ENCODE data around the gene NIPA2.

Gene NIPA2

DNA sequence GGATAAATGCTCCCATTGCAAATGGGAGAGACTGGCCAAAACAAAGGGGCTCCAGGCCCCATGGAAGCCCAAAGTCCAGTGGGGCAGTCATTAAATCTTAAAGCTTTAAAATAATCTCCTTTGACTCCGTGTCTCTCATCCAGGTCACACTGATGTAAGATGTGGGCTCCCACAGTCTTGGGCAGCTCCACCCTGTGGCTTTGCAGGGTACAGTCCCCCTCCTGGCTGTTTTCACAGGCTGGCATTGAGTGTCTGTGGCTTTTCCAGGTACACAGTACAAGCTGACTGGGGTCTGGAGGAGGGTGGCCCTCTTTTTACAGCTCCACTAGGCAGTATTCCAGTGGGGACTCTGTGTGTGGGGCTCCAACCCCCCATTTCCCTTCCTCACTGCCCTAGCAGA lies 45.9 kb downstream of the NIPA2 start:
- no peak overlapping the region for H3K27ac ChIP-seq
- DNase-seq (ENCODE audit: low spot score): no peak
- CTCF ChIA-PET: interaction anchor here (0.5 to 1.1 kb wide), 2 partner anchors 9 to 109 kb away, joined by 4 read pairs; no protein-coding TSS in a partner anchor
- no peak for TF ChIP-seq CTCF (conservative IDR thresholded peaks at IDR 0.05; ENCODE audit: low read depth)
- POLR2A ChIA-PET (ENCODE audit: low non-redundant PET): no interaction called here

DNA sequence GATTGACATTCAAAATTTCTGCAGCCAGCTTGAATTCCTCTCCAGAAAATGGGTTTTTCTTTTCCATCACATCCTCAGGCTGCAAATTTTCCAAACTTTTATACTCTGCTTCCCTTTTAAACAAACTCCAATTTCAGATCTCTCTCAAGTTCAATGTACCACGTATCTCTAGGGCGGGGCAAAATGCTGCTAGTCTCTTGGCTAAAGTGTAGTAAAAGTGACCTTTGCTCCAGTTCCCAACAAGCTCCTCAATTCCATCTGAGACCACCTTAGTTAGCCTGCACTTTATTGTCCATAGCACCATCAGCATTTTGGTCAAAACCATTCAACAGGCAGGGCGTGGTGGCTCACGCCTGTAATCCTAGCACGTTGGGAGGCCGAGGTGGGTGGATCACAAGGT lies 46.7 kb downstream of the NIPA2 start:
- H3K27ac ChIP-seq: no peak overlapping the region
- no peak for DNase-seq (ENCODE audit: low spot score)
- POLR2A ChIA-PET (ENCODE audit: low non-redundant PET): no interaction called here
- CTCF ChIA-PET: interaction anchor here (1.1 kb wide), 1 partner anchor 8 kb away, joined by 4 read pairs; no protein-coding TSS in a partner anchor
- TF ChIP-seq CTCF (conservative IDR thresholded peaks at IDR 0.05; ENCODE audit: low read depth): no peak

- CTCF ChIA-PET: no interaction called here
- H3K27ac ChIP-seq: peak overlapping the region; percentile 58
- peak; percentile 41 for DNase-seq (ENCODE audit: low spot score)
- POLR2A ChIA-PET (ENCODE audit: low non-redundant PET): interaction anchor here (0.5 kb wide), 1 partner anchor 11 kb away, joined by 3 read pairs; no protein-coding TSS in a partner anchor
- TF ChIP-seq CTCF (conservative IDR thresholded peaks at IDR 0.05; ENCODE audit: low read depth): no peak
These were observed 48.9 kb downstream of the NIPA2 start for GRCh38 chr15:22887157-22887951.

GRCh38 chr15:22888120-22888859 lies 49.8 kb downstream of the NIPA2 start:
- POLR2A ChIA-PET (ENCODE audit: low non-redundant PET): interaction anchor here (0.5 kb wide), 1 partner anchor 10 kb away, joined by 3 read pairs; no protein-coding TSS in a partner anchor
- CTCF ChIA-PET: no interaction called here
- H3K27ac ChIP-seq: peak overlapping the region; percentile 58
- peak; percentile 84 for DNase-seq (ENCODE audit: low spot score)
- no peak for TF ChIP-seq CTCF (conservative IDR thresholded peaks at IDR 0.05; ENCODE audit: low read depth)

- no peak for TF ChIP-seq CTCF (conservative IDR thresholded peaks at IDR 0.05; ENCODE audit: low read depth)
- peak overlapping the region; percentile 56 for H3K27ac ChIP-seq
- POLR2A ChIA-PET (ENCODE audit: low non-redundant PET): no interaction called here
- no peak for DNase-seq (ENCODE audit: low spot score)
- CTCF ChIA-PET: no interaction called here
These were observed 50.8 kb downstream of the NIPA2 start for GRCh38 chr15:22889146-22889818.

DNA sequence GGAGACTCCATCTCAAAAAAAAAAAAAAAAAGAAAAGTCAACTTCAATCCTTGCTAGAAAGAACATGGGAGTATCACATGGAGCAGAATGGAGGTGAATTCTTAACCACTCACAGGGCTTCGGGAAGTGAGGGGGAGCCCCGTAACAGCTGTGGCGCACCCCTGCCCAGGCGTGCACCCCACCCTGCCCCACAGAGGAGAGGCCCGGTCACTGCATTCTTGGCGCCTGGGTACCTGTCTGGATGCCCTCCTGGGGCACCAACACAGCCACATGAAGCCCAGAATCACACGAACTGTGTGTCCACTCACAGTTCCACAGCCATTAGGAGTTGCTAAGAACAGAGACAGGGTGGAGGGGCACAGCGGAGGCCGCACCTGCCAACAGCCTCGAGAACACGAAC lies 51.8 kb downstream of the NIPA2 start:
- DNase-seq (ENCODE audit: low spot score): no peak
- H3K27ac ChIP-seq: no peak overlapping the region
- ChIA-PET POLR2A (ENCODE audit: low non-redundant PET) (no interaction called here), CTCF (no interaction called here)
- no peak for TF ChIP-seq CTCF (conservative IDR thresholded peaks at IDR 0.05; ENCODE audit: low read depth)

All from RWPE1 (cell line).